Smooth muscle cell (in vitro differentiated cells): ENCODE data around the gene BLOC1S3. TPM values are rescaled to one million over a fixed set of nuclear protein-coding genes. Genes with fewer than 3 reads are reported as not detected.
"Not testable (repeated sequence)": the region's sequence is repeated elsewhere in the genome, so short reads cannot be mapped to it uniquely, and the experiment has no call there.

Experiments used
- DNase-seq: peaks from one replicate; lab custom pipeline; 2025; ENCODE audit not compliant: unreplicated experiment; lab: John Stamatoyannopoulos, UW
- H2AFZ ChIP-seq: fragments of 200-600 bp; sonication (generic); 2 replicates; pipeline ENCODE4 v1.6.0; 2016; ENCODE audit warnings: antibody characterized with exemption, low read depth, mild to moderate bottlenecking
- H3F3A ChIP-seq: fragments of 200-600 bp; sonication (generic); 2 replicates; pipeline ENCODE4 v1.6.0; 2017; ENCODE audit warnings: antibody characterized with exemption, low read depth
- H3K27ac ChIP-seq: fragments of 200-600 bp; sonication (generic); 2 replicates; pipeline ENCODE4 v1.5.1; 2016; ENCODE audit warnings: low read depth, mild to moderate bottlenecking
- H3K27me3 ChIP-seq: fragments of 200-600 bp; sonication (generic); 2 replicates; pipeline ENCODE4 v1.6.1; 2016; ENCODE audit warnings: low read depth, mild to moderate bottlenecking
- H3K36me3 ChIP-seq: fragments of 200-600 bp; sonication (generic); 2 replicates; pipeline ENCODE4 v1.5.1; 2016; ENCODE audit warnings: low read depth
- H3K4me1 ChIP-seq: fragments of 200-600 bp; sonication (generic); 2 replicates; pipeline ENCODE4 v1.5.1; 2016; ENCODE audit warnings: low read depth
- H3K4me2 ChIP-seq: fragments of 200-600 bp; sonication (generic); 2 replicates; pipeline ENCODE4 v1.6.0; 2016; ENCODE audit warnings: mild to moderate bottlenecking
- H3K4me3 ChIP-seq: fragments of 200-600 bp; sonication (generic); 2 replicates; pipeline ENCODE4 v1.5.1; 2016; ENCODE audit warnings: mild to moderate bottlenecking
- H3K79me2 ChIP-seq: fragments of 200-600 bp; sonication (generic); 2 replicates; pipeline ENCODE4 v1.6.0; 2016; ENCODE audit warnings: low read depth, mild to moderate bottlenecking
- H3K9ac ChIP-seq: fragments of 200-600 bp; sonication (generic); 2 replicates; pipeline ENCODE4 v1.6.0; 2016; ENCODE audit warnings: low read depth
- H3K9me3 ChIP-seq: fragments of 200-600 bp; sonication (generic); replicated peaks from 2 replicates; pipeline ENCODE4 v1.5.1; 2016; ENCODE audit warnings: low read depth
- H4K20me1 ChIP-seq: fragments of 200-600 bp; sonication (generic); 2 replicates; pipeline ENCODE4 v1.6.0; 2016; ENCODE audit warnings: low read depth
- CTCF ChIP-seq: fragments of 200-600 bp; sonication (generic); IDR thresholded peaks from 2 replicates; pipeline ENCODE4 v1.5.1; 2017; ENCODE audit warnings: borderline replicate concordance, mild to moderate bottlenecking, antibody characterized with exemption; ENCODE audit not compliant: insufficient read depth, poor library complexity, severe bottlenecking
- WGBS: methylation state at CpG from one replicate; pipeline ENCODE4 v1.1.7; 2016; ENCODE audit warnings: low lambda C conversion rate; 5-methylcytosine and 5-hydroxymethylcytosine counted together
- polyA plus RNA-seq: library from polyadenylated mRNA; unstranded; fragments of >200 nt; fragmentation: Nextera tagmentation; extraction: Ambion mirVana; gene quantifications from 2 replicates; pipeline ENCODE4 v1.2.1, GENCODE V29; 2016
- total RNA-seq: library from RNA; depleted of rRNA; stranded (reverse); fragments of >200 nt; gene quantifications from 2 replicates; pipeline ENCODE4 v1.2.3, GENCODE V29; 2014

The BLOC1S3 gene
- total and polyA plus RNA-seq, 2 experiments from 2014 or later = 3.5 to 7.7 TPM

GRCh38 chr19:45218911-45219743 lies 40.5 kb downstream of the BLOC1S3 start:
- H3K79me2 ChIP-seq = no peaks in the 10 kb centered on the region
- H3K4me3 ChIP-seq = no peak overlapping the region
- no peak for TF ChIP-seq CTCF
- no peaks in the 10 kb centered on the region for H3K4me1 ChIP-seq
- H3K4me2 ChIP-seq = no peak overlapping the region
- no peak overlapping the region for H2AFZ ChIP-seq
- H3K27me3 ChIP-seq = peaks cover 28% of the 10 kb centered on the region
- no peaks in the 10 kb centered on the region for H4K20me1 ChIP-seq
- no peaks in the 10 kb centered on the region for H3K9me3 ChIP-seq
- no peak for DNase-seq
- 91% methylated on average over 18 of the region's 18 CpGs for WGBS
- no peaks in the 10 kb centered on the region for H3K36me3 ChIP-seq
- no peaks in the 10 kb centered on the region for H3F3A ChIP-seq
- H3K27ac ChIP-seq = no peak overlapping the region
- no peak overlapping the region for H3K9ac ChIP-seq

- Histone ChIP-seq H4K20me1 (no peaks in the 10 kb centered on the region), H3K9me3 (no peaks in the 10 kb centered on the region)
- 94% methylated on average over 6 of the region's 6 CpGs for WGBS
These were observed 44.1 kb downstream of the BLOC1S3 start for GRCh38 chr19:45222724-45223123.

DNA sequence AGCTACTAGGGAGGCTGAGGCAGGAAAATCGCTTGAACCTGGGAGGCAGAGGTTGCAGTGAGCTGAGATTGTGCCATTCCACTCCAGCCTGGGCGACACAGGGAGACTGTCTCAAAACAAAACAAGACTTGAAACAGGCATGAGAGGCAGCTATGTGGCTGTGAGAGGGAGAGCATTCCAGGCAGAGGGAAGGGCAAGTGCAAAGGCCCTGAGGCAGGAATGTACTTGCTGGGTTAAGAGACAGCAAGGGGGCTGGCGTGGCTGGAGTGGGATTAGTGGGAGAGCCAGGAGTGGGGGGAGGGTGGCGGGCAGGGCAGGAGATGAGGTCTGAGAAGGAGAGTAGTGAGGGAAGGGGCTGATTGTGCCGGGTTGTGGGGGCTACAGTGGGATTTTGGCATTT lies 45.3 kb downstream of the BLOC1S3 start:
- Histone ChIP-seq H3K4me1 (no peaks in the 10 kb centered on the region), H3K27ac (no peak overlapping the region), H3K4me2 (no peak overlapping the region), H3K9ac (no peak overlapping the region), H3K79me2 (no peaks in the 10 kb centered on the region), H3K9me3 (no peaks in the 10 kb centered on the region), H2AFZ (no peak overlapping the region), H3K27me3 (peaks cover under 1% of the 10 kb centered on the region), H3K4me3 (no peak overlapping the region), H3K36me3 (no peaks in the 10 kb centered on the region), H3F3A (no peaks in the 10 kb centered on the region), H4K20me1 (no peaks in the 10 kb centered on the region)
- DNase-seq = no peak
- 99% methylated on average over 4 of the region's 5 CpGs for WGBS
- TF ChIP-seq CTCF = no peak

More at GRCh38 chr19:45222724-45223123, 44.1 kb downstream of the BLOC1S3 start:
- Histone ChIP-seq H3K36me3 (no peaks in the 10 kb centered on the region), H3K9ac (no peak overlapping the region), H3K27me3 (peaks cover 10% of the 10 kb centered on the region), H3K4me2 (no peak overlapping the region), H3K4me1 (no peaks in the 10 kb centered on the region), H3K27ac (no peak overlapping the region), H3K4me3 (no peak overlapping the region), H3K79me2 (no peaks in the 10 kb centered on the region), H3F3A (no peaks in the 10 kb centered on the region), H2AFZ (no peak overlapping the region)
- no peak for DNase-seq
- no peak for TF ChIP-seq CTCF

GRCh38 chr19:45224645-45225044 lies 46.1 kb downstream of the BLOC1S3 start:
- no peak overlapping the region for H2AFZ ChIP-seq
- no peaks in the 10 kb centered on the region for H3K9me3 ChIP-seq
- no peak overlapping the region for H3K27ac ChIP-seq
- no peak overlapping the region for H3K4me3 ChIP-seq
- no peaks in the 10 kb centered on the region for H4K20me1 ChIP-seq
- H3K79me2 ChIP-seq = no peaks in the 10 kb centered on the region
- H3K36me3 ChIP-seq = no peaks in the 10 kb centered on the region
- DNase-seq = no peak
- no peak overlapping the region for H3K4me2 ChIP-seq
- H3F3A ChIP-seq = no peaks in the 10 kb centered on the region
- no peaks in the 10 kb centered on the region for H3K27me3 ChIP-seq
- WGBS = 88% methylated on average over 11 of the region's 11 CpGs
- H3K4me1 ChIP-seq = no peaks in the 10 kb centered on the region
- H3K9ac ChIP-seq = no peak overlapping the region
- TF ChIP-seq CTCF = no peak

GRCh38 chr19:45229056-45229455 lies 50.5 kb downstream of the BLOC1S3 start:
- not testable (repeated sequence) for H3K4me1 ChIP-seq, H3K9ac ChIP-seq, DNase-seq, H3K79me2 ChIP-seq, H3K4me3 ChIP-seq, H3K36me3 ChIP-seq, H3K27me3 ChIP-seq, H3K9me3 ChIP-seq, H3K4me2 ChIP-seq, H4K20me1 ChIP-seq, H2AFZ ChIP-seq, H3F3A ChIP-seq, H3K27ac ChIP-seq
- 81% methylated on average over 2 of the region's 2 CpGs for WGBS
